Activated CD4-positive, CD25-positive, alpha-beta regulatory T cell (primary cell): Measurements from ENCODE around the gene ZBED2.
A peak's percentile ranks its signal among the peaks of the same experiment; 100 is the strongest.

Source experiments
- DNase-seq, 4 experiments: peaks; one replicate each; lab custom pipeline; 2025; lab: John Stamatoyannopoulos, UW

Gene ZBED2

DNA sequence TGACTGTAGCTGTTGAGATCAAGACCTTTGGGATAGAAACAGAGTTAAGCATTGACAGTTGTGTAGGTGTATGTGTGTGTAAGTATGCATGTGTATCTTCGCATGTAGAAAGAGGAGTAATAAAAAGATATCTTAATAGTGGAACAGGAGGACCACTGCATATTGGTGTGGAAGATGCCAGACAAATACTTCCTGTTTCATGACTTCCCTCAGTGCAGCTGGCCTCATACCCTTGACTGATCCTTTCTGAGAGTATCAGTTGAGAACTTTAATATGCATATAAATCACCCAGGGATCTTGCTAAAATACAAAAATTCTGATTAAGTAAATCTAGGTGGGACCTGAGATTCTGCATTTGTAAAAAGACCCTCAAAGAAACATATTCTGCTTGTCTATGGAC is 8.5 kb upstream of the ZBED2 start:
- DNase-seq = no peak

DNA sequence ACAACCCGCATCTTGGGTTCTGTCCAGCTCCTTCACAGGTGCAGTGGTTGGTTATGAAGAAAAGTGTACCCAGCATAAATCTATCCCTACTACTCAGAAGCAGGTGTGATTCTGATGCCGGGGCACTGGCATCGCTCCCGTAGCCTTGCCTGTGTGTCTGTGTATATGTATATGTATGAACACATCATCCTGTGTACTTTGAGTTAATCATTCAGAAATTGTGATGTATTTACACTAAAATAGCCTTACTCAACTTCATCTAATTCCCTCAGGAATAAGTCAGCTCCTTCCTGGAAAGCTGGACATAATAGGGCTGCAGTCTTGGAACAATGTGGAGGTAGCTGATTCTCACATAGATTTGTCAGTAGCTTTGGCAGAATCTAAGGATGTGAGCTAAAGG is 6.7 kb upstream of the ZBED2 start:
- DNase-seq = no peak

DNA sequence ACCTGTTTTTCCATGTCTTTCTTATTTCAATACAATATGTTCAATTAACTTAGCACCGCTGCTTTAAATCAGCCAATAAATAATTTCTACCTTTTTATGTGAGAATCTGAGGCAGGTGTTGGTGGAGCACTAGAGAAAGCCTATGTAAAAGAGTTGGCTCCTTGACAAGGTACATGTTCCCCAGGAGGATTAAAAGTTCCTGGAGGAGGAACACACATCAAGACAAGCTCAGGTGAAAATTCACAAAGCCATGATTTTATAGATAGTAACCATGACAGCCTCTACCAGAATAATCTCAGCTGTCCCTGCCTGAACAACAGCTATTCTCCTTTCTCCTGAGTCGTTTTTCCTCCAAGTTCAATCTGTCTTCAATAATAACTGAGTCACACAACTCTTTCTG is 3.4 kb upstream of the ZBED2 start:
- no peak for DNase-seq

DNA sequence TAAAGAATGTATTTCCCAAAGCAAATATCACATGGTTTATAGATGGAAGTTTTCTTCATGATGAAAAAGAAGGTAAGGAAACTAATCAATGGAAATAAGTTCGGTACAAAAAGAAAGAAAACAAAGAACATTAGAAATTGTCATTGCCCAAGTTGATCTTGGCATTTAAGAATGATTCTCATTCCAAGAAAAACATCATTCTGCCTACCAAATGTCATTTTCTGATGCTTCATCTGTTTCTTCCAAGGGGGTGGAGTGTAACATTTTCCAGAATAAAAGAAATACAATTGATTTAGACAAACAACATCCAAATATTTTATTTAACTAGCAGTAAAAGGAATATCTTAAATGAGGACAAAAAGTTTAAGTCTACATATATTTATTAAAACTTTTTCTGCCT is 3.0 kb upstream of the ZBED2 start:
- DNase-seq = no peak

DNA sequence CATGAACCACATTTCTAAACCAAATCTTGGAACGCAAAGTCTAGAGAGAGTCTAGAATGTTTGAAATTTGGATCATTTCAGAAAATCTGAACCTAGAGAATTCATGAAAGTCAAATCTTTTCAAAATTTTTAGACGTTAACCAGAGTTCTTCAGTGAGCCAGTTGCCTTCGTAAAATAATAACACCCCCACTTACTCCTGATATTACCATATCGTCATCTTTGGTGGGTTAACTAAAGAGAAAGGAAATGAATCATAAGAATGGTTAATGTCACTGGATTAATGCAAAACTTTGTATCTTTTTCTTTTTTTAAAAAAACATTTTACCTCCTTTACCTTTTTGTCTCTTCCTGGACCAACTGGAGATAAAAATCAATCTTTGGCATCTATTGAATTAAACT is 1.2 kb upstream of the ZBED2 start:
- DNase-seq = no peak

DNA sequence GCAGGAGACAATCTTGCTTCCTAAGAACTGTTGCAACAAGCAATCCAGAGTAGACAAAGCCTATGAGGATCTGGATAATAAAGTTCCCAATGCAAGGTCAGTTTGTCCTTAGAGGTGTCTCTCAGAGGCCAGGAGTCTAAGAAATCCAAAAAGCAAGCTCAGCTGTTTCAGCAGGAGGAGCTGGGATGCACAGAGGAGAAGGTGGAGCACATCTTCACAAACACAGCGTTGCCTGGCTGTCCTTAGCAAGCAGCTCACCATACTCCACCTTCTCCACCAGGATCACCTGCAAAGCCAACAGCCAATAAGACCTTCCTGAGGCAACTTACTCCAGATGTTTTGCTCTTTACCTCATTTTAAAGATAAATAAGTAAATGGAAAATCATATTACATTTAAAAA is 365 bp downstream of the ZBED2 start:
- DNase-seq = no peak

DNA sequence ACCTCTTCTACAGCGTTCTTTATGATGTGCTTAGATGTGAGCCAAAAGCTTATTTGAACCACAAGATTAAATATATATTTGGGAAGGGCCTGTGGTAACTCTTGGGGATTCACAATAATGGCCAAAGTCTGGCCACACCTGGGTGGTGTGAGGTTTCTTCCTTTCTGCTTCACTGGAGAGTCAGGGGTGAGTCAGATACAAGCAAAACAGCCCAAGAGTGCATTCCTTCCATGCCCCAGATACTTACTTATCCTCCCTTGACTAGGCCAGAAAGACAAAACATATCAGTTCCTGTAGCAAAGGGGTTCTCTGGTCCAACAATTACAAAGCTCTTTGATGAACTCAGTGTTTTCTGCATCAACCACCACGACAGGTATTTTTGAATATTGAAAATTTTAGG is 941 bp downstream of the ZBED2 start:
- no peak for DNase-seq

DNA sequence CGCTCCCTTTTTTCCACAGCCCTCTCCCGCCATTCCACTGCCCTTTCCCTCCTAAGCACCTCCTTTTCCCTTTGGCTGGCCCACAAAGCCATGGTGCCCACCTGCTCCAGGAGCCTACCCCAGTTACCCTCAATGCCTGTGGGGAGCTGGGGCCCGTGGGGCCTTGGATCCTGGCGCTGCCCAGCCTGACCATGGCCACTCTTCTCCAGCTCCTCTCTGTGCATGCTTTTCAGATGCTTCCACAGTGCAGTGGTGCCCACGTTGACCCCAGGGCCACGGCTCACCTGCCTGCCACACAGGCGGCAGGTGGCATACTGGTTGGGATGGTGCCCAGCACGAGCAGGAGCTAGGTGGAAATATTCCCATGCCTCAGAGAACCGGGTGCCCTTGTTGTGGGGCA is 1.5 kb downstream of the ZBED2 start:
- no peak for DNase-seq

DNA sequence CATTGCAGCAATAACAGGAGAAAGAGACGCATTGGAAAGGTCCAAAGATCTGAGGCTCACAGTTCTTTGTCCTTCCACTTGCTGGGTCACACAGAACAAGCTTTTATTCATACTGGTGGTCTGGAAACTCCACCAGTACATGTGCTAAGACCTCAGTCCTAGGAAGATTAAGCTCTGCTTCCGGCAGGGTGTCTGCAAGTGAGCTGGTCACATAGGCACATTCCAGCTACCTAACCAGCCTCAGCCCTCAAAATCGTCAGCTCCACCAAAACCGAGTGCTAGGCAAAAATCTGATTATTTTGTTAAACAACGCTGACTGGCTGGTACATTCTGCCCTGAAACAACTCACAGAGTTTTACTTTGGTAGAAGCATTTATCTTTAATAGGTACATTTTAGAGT is 2.2 kb downstream of the ZBED2 start:
- no peak for DNase-seq

DNA sequence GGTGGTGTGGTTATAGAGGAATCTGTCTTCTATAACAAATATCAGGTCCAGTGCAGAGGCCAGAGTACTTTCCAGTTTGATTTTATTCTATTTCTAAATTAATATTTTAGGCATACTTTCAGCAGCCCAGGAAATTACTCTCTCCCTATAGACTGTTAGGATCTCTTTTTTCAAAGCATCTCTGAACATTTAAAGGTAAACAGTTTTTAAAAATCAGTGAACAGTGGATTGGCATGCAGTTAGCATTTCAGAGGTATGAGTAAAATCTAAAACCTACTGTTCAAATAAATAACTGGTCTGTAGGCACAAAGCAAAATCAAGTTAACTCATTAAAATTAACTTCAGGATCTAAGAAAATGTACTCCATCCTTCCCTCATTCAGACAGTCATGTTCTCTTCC is 3.0 kb downstream of the ZBED2 start:
- no peak for DNase-seq

DNA sequence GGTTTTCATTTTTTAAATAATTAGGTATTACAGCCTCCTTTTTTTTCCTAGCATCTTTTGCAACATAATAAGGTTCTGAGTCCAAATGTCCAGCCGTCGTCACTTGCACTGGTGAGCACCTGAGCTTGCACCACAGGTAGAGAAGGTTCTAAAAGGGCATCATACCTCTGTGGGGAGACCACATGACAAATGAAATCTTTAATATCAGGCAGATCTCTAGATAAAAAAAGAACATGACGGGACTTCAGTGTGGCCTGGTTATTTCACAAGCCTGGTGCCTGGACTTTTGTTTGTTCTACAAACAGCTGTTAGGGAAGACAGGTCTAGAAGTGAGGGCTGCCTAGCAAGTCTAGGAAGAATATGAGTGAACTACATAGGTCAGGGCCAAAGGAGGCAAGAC is 3.6 kb downstream of the ZBED2 start:
- DNase-seq = no peak

DNA sequence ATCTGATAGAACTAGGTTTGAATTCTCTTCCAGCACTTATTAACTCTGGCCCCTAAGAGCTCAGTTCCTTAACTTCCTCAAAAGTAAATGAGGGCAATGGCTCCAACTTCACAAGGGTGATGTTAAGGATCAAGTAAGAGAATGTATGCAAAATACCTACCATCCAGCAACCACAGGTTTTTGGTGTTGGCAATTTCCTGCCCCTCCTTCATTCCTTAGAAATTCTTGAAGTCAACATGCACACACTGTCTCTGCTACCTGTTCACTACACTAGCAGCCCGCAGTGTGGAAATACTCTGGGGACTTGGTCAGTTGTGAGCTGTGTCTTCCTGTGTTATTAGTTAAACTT is 5.0 kb downstream of the ZBED2 start:
- no peak for DNase-seq

DNA sequence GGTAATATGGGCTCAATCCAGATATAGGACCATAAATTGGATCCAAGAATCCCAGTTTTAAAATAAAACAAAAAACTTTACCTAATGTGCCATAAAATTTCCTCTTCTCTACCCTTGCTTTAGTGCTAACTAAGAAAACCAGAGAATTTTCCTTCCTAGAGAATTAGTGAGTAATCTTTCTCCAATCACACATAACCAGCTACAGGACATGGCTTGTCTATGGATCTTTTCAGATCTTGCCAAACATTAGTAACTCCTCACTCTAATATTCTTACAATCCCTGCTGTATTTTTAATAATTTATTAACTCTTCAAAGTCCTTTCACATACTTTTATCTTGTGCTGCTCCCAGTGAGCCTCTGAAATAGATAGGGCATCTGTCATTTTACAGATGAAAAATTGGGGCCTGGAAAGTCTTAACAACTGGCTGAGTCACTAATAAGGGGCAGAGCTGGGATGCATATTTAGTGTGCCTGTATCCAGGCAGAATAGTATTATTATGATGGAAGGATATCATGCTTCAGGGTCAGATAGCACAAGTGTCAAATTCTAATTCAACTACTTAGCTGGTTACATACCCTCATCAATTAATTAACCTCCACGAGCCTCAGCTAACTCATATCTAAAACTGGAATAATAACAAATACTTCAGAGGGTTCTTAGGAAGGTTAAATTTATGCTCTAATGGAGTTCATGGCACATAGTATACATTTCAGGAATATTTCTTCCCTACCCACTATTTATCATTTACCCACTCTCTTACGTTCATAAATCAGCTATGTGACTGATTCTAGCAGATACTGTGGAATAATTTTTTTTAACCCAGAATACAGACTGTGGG is 5.6 kb downstream of the ZBED2 start:
- no peak for DNase-seq

DNA sequence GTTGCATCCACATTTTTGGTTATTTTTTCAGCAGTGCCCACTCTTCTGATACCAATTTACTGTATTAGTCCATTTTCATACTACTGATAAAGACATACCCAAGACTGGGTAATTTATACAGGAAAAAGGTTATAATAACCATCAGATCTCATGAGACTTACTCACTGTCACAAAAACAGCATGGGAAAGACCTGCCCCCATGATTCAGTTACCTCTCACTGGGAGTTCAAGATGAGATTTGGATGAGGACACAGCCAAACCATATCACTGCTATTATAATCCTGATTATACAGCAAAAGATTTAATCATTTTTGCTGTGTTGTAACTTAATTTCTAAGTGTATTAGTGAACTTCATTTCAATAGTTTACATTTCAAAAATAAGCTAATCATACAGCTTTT is 6.6 kb downstream of the ZBED2 start:
- no peak for DNase-seq

DNA sequence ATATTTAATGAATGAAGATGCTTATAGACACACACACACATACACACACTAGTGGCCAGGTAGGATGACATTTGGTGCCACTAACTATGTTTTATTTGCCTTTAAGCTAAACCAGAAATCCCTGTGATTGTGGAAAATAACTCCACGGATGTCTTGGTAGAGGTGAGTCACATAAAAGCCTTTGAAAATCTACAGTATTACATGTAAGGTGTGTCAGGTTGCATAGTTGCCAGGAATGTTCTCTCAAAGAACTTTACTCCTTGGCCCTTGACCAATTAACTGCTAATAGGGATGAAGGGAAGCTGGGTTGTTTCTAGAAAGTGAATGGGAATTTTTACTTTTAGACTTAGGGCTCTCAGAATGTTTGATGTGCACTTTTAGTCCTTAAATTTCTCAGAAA is 9.9 kb downstream of the ZBED2 start:
- no peak for DNase-seq

DNA sequence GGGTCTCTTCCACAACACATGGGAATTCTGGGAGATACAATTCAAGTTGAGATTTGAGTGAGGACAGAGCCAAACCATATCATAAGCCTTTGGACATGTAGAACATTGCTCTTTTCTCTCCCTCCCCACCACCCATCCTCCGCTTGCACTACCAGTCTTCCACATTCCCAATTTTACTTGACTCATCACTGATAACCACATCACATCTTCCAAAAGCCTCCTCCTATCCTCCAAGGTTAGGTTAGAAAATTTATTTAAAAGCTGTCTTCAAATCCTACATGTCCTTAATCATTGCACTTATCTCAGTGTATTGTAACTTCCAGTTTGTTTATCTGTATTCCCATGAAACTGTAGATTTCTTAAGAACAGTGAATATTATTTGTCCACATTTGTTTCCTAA is 10.4 kb downstream of the ZBED2 start:
- DNase-seq = no peak

DNA sequence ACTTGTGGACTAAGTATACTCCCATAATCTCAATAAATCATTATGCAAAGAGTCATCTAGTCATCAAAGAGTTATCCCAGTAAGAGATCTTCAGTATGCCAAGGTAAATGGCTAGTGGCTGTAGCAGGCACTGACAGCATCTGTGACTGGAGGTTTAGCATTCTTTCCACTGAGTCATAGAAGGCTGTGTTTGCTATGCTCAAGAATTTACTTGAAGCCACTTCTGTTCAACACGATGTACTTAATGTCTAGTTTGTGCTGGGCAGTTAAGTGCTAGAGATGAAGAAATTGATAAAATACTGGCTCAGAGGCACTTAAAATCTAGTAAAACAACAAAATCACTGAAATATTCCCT is 13.0 kb downstream of the ZBED2 start:
- no peak for DNase-seq

DNA sequence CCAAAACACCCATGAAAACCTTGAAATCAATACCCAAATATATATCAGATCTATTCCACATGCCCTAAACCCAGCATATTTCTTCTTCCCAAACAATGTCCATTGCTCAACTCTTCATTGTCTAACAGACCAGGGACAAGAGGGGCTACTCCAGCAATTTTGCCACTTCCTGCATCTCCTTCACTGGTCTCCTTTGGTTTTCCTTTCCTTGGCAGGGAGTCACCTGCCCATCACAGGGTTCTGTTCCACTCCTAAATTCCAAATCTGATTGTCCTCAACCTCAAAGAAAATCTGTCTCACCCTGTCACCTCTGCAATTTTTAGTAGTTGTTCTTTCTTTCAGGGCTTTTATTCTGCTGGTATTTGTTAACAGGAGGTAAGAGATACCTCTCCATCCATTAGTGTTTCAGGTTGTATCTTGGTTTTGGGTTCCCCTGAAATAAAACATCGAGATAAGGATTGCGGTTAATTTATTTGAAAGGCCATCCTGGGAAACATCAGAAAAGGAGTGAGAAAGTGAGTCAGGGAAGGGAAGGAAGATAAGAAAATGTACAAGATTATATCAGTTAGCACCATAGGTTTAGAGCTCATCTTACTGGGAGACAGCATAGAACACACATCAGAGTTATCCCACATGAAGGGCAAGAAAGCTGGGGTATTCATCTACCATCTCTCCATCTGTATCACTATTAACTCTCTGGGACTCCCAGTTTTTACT is 13.6 kb downstream of the ZBED2 start:
- DNase-seq = no peak

DNA sequence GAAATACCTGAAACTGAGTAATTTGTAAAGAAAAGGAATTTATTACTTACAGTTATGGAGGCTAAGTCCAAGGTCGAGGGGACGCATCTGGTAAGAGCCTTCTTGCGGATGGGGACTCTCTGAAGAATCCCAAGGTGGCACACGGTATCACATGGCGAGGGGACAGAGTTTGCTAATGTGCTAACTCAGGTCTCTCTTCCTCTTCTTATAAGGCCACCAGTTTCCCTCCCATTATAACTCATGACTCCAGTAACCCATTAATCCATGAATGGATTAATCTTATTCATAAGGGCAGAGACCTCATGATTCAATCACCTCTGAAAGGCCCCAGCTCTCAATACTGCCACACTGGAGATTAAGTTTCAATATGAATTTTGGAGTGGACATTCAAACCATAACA is 15.7 kb downstream of the ZBED2 start:
- DNase-seq = no peak

DNA sequence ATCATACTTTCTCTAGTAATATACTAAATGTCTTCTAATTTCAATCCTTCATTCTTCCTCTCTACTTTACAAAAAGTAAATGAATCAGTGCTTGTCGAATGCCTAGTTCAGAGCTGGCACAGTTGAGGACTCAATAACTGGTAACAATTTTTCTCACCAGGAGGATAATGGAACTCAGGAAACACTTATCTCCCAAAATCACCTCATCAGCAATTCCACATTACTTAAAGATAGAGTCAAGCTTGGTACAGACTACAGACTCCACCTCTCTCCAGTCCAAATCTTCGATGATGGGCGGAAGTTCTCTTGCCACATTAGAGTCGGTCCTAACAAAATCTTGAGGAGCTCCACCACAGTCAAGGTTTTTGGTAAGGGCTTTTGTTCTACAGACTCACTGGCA is 16.3 kb downstream of the ZBED2 start:
- no peak for DNase-seq

DNA sequence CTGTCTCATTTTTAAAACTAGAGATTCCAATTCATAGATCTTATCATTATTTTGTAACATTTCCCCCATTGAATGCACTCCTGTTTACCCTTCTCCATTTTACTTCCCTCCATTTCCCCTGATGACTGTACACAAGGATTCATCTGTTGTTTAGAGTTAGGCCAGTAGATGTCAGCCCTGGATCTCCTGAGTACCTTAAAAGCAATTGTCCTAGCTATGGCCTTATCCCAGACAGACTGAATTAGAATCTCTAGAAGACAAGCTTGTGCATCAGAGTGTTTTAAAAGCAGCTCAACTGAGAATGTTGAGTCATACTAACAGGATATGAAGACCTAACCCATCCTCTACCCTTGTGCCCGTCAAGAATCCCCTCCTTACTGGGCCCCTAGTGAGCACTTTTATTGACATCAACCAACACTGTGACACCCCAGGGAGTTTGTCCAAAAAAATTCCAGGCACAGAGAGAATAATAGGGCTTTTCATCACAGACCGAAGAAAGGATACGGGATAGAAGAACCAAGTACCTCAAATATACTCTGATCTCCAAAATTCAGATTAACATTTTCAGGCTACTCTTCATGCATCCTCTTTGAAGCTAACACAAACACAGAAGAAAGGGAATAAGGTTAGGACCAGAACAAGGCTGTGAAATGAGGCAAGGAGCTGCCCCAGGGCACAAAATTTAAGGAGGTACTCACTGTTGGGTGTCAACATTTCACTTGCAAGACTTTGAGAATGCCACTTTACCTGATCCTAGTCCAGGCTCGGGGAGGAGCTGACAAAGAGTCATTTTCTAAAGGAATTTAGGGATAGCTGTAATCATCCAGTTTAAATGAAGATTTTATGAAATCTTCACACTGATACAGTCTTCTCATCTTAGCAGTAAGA is 17.1 kb downstream of the ZBED2 start:
- no peak for DNase-seq

DNA sequence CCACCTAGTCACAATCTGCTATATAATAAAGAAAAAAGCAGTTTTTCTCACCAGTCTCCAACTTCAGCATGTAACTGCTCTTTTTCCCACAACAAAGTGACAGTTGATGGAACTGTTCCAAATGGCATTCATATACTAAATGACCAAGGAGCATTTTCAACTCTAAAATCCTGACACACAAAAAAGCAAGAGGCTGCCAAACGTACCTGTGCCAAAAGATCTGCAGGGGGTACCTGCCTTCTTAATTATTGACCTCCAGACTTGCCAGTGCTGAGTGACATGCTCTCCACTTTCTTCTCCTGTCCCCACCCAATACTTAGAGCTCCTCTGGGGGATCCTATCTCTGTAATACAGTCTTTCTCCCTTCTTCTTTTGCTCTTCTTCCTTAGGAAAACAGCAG is 18.0 kb downstream of the ZBED2 start:
- DNase-seq = no peak

DNA sequence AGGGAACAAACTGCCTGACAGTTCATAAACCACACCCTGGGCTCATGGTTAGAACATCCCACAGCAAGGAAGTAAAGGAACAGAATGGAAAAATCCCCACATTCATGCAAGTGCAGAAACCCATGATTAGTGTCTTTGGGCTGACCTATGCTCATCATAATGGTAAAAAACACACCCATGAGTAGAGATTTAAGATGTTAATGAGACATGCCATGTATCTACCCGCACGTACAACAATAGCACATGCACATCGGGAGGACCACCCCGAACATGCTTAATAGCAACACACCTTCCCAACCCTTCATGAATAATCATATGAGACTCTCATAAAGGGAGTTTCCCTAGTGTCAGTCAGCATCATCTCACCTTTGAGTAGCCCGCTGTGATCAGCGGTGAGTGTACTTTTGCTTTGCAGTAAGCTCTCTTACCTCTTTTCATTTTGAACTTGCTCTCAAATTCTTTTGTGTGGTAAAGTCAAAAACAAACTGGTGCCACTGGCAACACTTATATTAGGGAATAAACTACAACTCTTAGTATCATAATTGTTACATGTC is 23.2 kb downstream of the ZBED2 start:
- peak in 2 of 4 experiments; percentile 5 to 27 for DNase-seq
